IMR-90 (cell line): ENCODE results near the gene LUZP2. TPM values are rescaled to one million over a fixed set of nuclear protein-coding genes. Genes with fewer than 3 reads are reported as not detected.

Experiments used
- ATAC-seq: fragments of 200-7000 bp; cut with Tn5 transposase; 2 replicates; pipeline ENCODE4 v1.9.1; 2020; ENCODE audit warnings: low read depth, mild to moderate bottlenecking, moderate library complexity
- BruUV-seq: library from RNA; stranded (reverse); fragments of 400-500 nt; replicated peaks from 2 replicates; lab custom pipeline; 2021; lab: Mats Ljungman, UMichigan
- CTCF ChIA-PET: fragments of 300-600 bp; formaldehyde crosslinking; extraction: SDS; loops from one replicate; lab custom pipeline; 2021; ENCODE audit warnings: antibody characterized with exemption; lab: Yijun Ruan, JAX
- POLR2A ChIA-PET: fragments of 300-600 bp; sonication (Branson Sonifier 250); formaldehyde crosslinking; loops from one replicate; lab custom pipeline; 2022; ENCODE audit warnings: antibody characterized with exemption; ENCODE audit not compliant: unreplicated experiment; lab: Charles Lee
- DNase-seq: peaks from one replicate; pipeline ENCODE4 v3.0.0; 2013
- H2AFZ ChIP-seq: replicated peaks from 2 replicates; pipeline ENCODE3; 2013; ENCODE audit warnings: low read length, mild to moderate bottlenecking; ENCODE audit not compliant: poor library complexity
- H2AK5ac ChIP-seq: 2 replicates; pipeline ENCODE4 v1.6.1; 2013; ENCODE audit warnings: low read depth, low read length, inconsistent platforms
- H2AK9ac ChIP-seq: replicated peaks from 2 replicates; pipeline ENCODE3; 2013; ENCODE audit warnings: mild to moderate bottlenecking, low read depth, low read length, moderate library complexity; ENCODE audit not compliant: poor library complexity
- H2BK120ac ChIP-seq: 2 replicates; pipeline ENCODE4 v1.6.1; 2013; ENCODE audit warnings: low read depth, low read length, inconsistent platforms
- H2BK15ac ChIP-seq: 3 replicates; pipeline ENCODE4 v1.6.1; 2013; ENCODE audit warnings: low read depth, low read length, inconsistent platforms
- H2BK20ac ChIP-seq: 2 replicates; pipeline ENCODE4 v1.6.1; 2013; ENCODE audit warnings: low read depth, mild to moderate bottlenecking, inconsistent platforms, low read length, moderate library complexity
- H2BK5ac ChIP-seq: 2 replicates; pipeline ENCODE4 v1.6.1; 2013; ENCODE audit warnings: mild to moderate bottlenecking, low read depth, low read length, inconsistent platforms; ENCODE audit not compliant: poor library complexity, severe bottlenecking
- H3K14ac ChIP-seq: replicated peaks from 2 replicates; pipeline ENCODE4 v1.6.1; 2013; ENCODE audit warnings: low read depth, low read length, inconsistent platforms
- H3K18ac ChIP-seq: 2 replicates; pipeline ENCODE4 v1.6.1; 2013; ENCODE audit warnings: low read depth, low read length, control low read depth
- H3K23ac ChIP-seq: 2 replicates; pipeline ENCODE4 v1.6.1; 2013; ENCODE audit warnings: low read depth, low read length, inconsistent platforms
- H3K27ac ChIP-seq: 2 replicates; pipeline ENCODE4 v1.5.1; 2013; ENCODE audit warnings: mild to moderate bottlenecking, control low read depth, low read length; ENCODE audit not compliant: insufficient read depth
- H3K27me3 ChIP-seq: 2 replicates; pipeline ENCODE4 v1.6.1; 2013; ENCODE audit warnings: low read length; ENCODE audit not compliant: control insufficient read depth, insufficient read depth
- H3K36me3 ChIP-seq: 2 replicates; pipeline ENCODE4 v1.6.1; 2013; ENCODE audit warnings: low read length, mixed read lengths; ENCODE audit not compliant: control insufficient read depth, insufficient read depth
- H3K4ac ChIP-seq: 2 replicates; pipeline ENCODE4 v1.6.1; 2013; ENCODE audit warnings: low read depth, low read length, inconsistent platforms
- H3K4me1 ChIP-seq: 2 replicates; pipeline ENCODE4 v1.6.1; 2013; ENCODE audit warnings: low read length, mixed read lengths; ENCODE audit not compliant: control insufficient read depth, insufficient read depth
- H3K4me2 ChIP-seq: 2 replicates; pipeline ENCODE4 v1.6.1; 2013; ENCODE audit warnings: low read depth, mild to moderate bottlenecking, control low read depth, low read length, moderate library complexity
- H3K4me3 ChIP-seq: 2 replicates; pipeline ENCODE4 v1.5.1; 2013; ENCODE audit warnings: low read depth, mild to moderate bottlenecking, control low read depth, low read length, moderate library complexity; ENCODE audit not compliant: insufficient read depth
- H3K56ac ChIP-seq: 2 replicates; pipeline ENCODE4 v1.6.1; 2013; ENCODE audit warnings: low read length, inconsistent platforms; ENCODE audit not compliant: insufficient read depth; ENCODE audit errors: extremely low read depth
- H3K79me1 ChIP-seq, 2 experiments: 2 replicates each; pipeline ENCODE4 v1.6.1; 2013; ENCODE audit warnings: low read length in 2 of 2, inconsistent platforms in 1 of 2, low read depth in 1 of 2
- H3K9ac ChIP-seq: 2 replicates; pipeline ENCODE4 v1.6.1; 2013; ENCODE audit warnings: low read depth, low read length, control low read depth
- H3K9me1 ChIP-seq: 2 replicates; pipeline ENCODE4 v1.6.1; 2013; ENCODE audit warnings: low read length, inconsistent platforms; ENCODE audit not compliant: insufficient read depth
- H3K9me3 ChIP-seq: 2 replicates; pipeline ENCODE4 v1.6.1; 2013; ENCODE audit warnings: low read length; ENCODE audit not compliant: control insufficient read depth, insufficient read depth
- H4K20me1 ChIP-seq: 2 replicates; pipeline ENCODE4 v1.6.1; 2013; ENCODE audit warnings: low read length, inconsistent platforms; ENCODE audit not compliant: insufficient read depth
- H4K5ac ChIP-seq: 2 replicates; pipeline ENCODE4 v1.6.1; 2013; ENCODE audit warnings: mild to moderate bottlenecking, low read depth, low read length, control low read depth
- H4K8ac ChIP-seq, 2 experiments: 2 replicates each; pipeline ENCODE4 v1.6.1; 2013; ENCODE audit warnings: low read depth in 2 of 2, low read length in 2 of 2, control low read depth in 1 of 2, inconsistent platforms in 1 of 2
- H4K91ac ChIP-seq: 2 replicates; pipeline ENCODE4 v1.6.1; 2013; ENCODE audit warnings: low read depth, low read length, inconsistent platforms; ENCODE audit not compliant: insufficient read depth
- RAD21 ChIP-seq: IDR thresholded peaks from 2 replicates; pipeline ENCODE4 v1.6.1; 2012; ENCODE audit warnings: low read length, improper control_type of control experiment
- WGBS, 2 experiments: methylation state at CpG; one replicate each; pipeline versions ENCODE4 v1.1.5 to v1.1.7; 2013; ENCODE audit warnings: missing lambda C conversion rate in 2 of 2; ENCODE audit not compliant: insufficient read length in 1 of 2; ENCODE audit errors: extremely low coverage in 2 of 2; 5-methylcytosine and 5-hydroxymethylcytosine counted together
- dilution Hi-C: fragments of 300-500 bp; cut with HindIII; formaldehyde crosslinking; loops from one replicate; pipeline ENCODE4 v1.14.3; 2018; ENCODE audit warnings: low sequenced_read_pairs; ENCODE audit not compliant: unreplicated experiment
- in situ Hi-C: fragments of 300-500 bp; cut with MboI; formaldehyde crosslinking; loops from 3 replicates; pipeline ENCODE4 v1.14.3; 2019; ENCODE audit warnings: low sequenced_read_pairs, inconsistent platforms, mixed read lengths
- intact Hi-C: fragments of 100-400 bp; cut with micrococcal nuclease; formaldehyde crosslinking; loops from 2 replicates; pipeline ENCODE4 v1.10.0; 2022
- polyA plus RNA-seq, 3 experiments: library from polyadenylated mRNA; depleted of rRNA; stranded (reverse); fragments of >200 nt; gene quantifications; 2 replicates each; pipeline ENCODE4 v1.2.3, GENCODE V29; 2012; ENCODE audit warnings: low replicate concordance in 1 of 3
- total RNA-seq: library from RNA; depleted of rRNA; stranded (reverse); fragments of >200 nt; gene quantifications from 2 replicates; pipeline ENCODE4 v1.2.3, GENCODE V29; 2012

Gene LUZP2
- total and polyA plus RNA-seq, 2 of the 4 experiments (the other 2 are of a cell fraction) = 0.89 to 2.0 TPM

GRCh38 chr11:24880962-24881361 is 384.1 kb downstream of the LUZP2 start:
- no peak overlapping the region for H3K23ac ChIP-seq
- intact Hi-C loops (no loop called here), dilution Hi-C loops (no loop called here), in situ Hi-C loops (no loop called here)
- H3K9ac ChIP-seq = no peak overlapping the region
- H2BK5ac ChIP-seq = no peak overlapping the region
- no peaks in the 10 kb centered on the region for H3K79me1 ChIP-seq
- POLR2A ChIA-PET = no interaction called here
- H4K8ac ChIP-seq = no peak overlapping the region
- H3K27me3 ChIP-seq = no peaks in the 10 kb centered on the region
- DNase-seq (no peak), ATAC-seq (no peak)
- H2BK15ac ChIP-seq = no peak overlapping the region
- WGBS, 2 experiments = 71% methylated on average over 1 of the region's 1 CpG; no CpG with 5 or more reads in 1 of the 2 experiments
- no peaks in the 10 kb centered on the region for H3K36me3 ChIP-seq
- H3K4ac ChIP-seq = no peak overlapping the region
- H3K9me1 ChIP-seq = no peaks in the 10 kb centered on the region
- BruUV-seq = no TSS peak
- H3K4me1 ChIP-seq = no peaks in the 10 kb centered on the region
- H2BK120ac ChIP-seq = no peak overlapping the region
- H4K5ac ChIP-seq = no peak overlapping the region
- H3K27ac ChIP-seq = no peak overlapping the region
- no peak overlapping the region for H2AFZ ChIP-seq
- H3K14ac ChIP-seq = no peak overlapping the region
- no peak overlapping the region for H2BK20ac ChIP-seq
- CTCF ChIA-PET = no interaction called here
- no peaks in the 10 kb centered on the region for H3K9me3 ChIP-seq
- no peak overlapping the region for H2AK9ac ChIP-seq
- H4K20me1 ChIP-seq = no peaks in the 10 kb centered on the region
- H3K18ac ChIP-seq = no peak overlapping the region
- no peak overlapping the region for H3K4me2 ChIP-seq
- no peak for TF ChIP-seq RAD21
- no peak overlapping the region for H4K91ac ChIP-seq
- H3K56ac ChIP-seq = no peak overlapping the region
- no peak overlapping the region for H3K4me3 ChIP-seq
- no peak overlapping the region for H2AK5ac ChIP-seq
